Activated CD4-positive, CD25-positive, alpha-beta regulatory T cell treated with anti-CD3 and anti-CD28 coated beads, Interleukin-2, amount 50 U/mL, for 72 hours (primary cell): Measurements from ENCODE around the gene BLOC1S4.
"Not testable (repeated sequence)": the region's sequence is repeated elsewhere in the genome, so short reads cannot be mapped to it uniquely, and the experiment has no call there.

Source experiments
- DNase-seq: peaks from one replicate; pipeline ENCODE4 v3.0.0; 2021

The BLOC1S4 gene

DNA sequence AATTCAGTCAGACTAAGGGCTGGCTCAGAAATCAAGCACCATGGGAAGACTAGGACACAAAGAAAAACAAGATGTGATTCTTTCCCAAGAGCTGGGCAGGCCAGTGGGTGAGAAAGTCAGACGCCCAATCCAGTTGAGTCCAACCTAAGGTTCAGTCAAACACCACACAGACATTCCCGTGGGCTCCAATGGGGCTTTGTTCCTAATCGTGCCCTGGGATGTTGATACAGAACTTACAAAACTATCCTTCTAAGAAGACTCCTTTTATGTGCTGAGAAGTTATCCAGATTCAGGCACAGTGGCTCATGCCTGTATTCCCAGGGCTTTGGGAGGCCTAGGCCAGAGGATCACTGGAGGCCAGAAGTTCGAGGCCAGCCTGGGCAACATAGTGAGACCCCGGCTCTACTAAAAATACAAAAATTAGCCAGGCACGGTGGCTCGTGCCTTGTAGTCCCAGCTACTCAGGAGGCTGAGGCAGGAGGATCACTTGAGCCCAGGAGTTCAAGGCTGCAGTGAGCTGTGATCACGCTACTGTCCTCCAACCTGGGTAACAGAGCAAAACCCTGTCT, 3.7 kb downstream of the BLOC1S4 start:
- no peak for DNase-seq

DNA sequence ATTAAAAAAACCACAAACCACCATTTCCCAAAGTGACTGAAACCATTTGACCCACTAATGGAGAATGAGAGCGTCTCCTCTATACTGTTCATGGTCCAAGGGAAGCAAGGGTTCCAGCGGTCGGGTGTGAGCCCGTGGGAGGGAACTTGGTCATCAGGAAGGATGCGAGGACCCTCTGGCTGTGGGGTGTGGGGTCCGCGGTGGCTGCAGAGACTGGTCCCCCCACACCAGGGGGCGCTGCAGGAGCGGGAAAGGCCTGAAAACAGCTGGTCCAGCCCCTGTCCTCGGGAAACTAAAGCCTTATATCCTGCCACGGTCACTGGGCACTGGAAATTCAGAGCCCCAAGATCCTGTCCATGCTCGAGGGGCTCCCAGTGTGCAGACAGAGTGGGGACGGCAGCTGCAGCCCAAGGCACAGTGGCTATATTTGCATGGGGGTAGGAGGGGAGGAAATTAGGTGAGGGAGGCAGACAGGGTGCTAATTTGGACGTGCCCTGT, 4.3 kb downstream of the BLOC1S4 start:
- peak; percentile 86 for DNase-seq

DNA sequence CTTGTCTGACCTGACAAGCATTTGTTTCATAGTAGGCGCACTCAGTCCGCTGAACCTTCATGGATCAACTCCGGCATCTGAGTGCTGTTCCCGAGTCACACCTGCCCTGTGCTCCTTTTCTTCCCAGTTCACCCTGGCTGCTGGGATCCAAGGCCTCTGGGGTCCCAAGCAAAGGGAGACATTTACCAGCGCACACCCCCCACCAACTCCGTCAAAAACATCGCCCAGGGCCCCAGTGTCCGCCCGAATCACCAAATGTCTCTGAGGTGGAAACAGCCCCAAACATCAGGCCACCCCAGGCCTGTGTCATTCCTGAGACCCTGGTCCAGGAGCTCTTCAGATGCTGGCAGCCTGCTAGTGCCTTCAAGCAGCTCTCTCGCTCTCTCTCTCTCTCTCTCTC, 5.1 kb downstream of the BLOC1S4 start:
- no peak for DNase-seq

DNA sequence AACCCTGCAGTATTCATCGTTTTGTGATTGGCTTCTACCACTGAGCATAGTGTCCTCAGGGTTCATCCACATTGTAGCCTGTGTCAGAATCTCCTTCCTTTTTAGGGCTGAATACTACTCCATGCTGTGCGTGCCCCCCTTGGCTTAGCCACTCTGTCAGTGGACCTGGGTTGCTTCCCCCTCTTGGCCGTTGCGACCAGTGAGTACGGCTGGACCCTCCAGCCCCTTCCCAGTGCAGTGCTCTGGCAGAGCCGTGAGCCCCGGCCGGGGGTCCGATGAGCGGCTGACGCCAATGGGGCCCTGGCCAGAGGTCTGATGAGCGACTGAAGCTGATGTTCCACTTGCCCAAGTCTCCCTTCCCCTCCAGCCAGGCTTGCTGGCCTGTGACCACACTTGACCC, 6.9 kb downstream of the BLOC1S4 start:
- DNase-seq = no peak

DNA sequence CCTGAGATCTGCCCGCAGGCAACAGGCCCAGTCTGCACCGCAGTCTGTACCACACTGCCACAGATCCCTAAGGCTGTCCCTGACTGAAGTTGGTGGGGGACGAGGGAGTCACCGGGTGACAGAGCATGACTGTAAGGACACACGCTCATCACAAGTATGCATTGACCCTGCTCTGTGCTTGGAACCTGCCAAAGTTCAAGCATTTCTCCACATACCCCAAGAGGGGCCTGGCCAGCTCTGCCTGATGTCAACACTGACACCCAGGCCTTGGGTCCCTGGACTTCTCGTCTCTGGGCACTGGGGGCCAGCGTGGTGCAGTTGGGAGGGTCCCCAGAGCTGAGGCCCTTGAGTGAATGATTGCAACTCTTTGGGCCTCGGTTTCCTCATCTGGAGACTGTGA, 7.9 kb downstream of the BLOC1S4 start:
- no peak for DNase-seq

DNA sequence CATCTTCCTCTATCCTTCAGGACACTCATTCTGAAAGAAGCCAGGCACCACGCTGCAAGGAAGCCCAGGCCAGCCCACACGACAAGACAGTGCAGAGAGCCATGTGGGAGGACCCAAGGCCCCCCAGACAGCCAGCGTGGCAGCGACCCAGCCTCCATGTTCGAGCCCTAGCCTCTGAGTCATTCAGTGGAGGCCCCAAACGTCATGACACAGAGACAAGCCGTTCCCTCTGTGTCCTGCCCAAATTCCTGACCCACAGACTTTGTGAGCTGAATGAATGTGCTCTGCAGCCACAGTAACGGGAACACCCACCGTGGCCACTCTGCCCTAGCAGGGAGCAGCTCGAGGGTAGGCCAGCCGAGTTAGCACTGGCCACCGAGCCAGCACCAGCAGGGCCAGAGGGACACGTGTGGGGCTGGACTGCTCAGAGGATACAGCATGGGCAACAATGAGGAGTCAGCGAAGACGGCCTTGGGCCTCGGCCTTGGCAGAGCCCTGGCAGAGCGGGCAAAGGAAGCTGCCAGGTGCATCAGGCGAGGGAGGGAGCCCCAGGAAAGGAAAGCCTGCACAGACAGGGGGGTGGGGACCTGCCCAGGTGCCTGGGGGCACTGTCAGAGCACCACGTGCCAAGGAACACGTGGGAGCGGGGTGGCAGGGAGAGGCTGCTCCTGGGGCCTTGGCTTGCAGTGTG, 8.6 kb downstream of the BLOC1S4 start:
- no peak for DNase-seq

DNA sequence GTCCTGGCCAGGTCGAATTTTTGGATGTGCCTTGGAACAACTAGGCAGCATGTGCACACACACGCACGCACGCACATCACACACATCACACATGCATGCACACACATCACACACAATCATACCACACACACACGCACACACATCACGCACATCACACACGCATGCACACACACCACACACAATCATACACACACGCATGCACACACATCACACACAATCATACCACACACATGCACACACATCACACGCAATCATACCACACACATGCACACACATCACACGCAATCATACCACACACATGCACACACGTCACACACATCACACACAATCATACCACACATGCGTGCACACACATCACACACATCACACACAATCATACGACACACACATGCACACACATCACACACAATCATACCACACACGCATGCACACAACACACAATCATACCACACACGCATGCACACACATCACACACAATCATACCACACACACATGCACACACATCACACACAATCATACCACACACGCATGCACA, 9.5 kb downstream of the BLOC1S4 start:
- DNase-seq = not testable (repeated sequence)

DNA sequence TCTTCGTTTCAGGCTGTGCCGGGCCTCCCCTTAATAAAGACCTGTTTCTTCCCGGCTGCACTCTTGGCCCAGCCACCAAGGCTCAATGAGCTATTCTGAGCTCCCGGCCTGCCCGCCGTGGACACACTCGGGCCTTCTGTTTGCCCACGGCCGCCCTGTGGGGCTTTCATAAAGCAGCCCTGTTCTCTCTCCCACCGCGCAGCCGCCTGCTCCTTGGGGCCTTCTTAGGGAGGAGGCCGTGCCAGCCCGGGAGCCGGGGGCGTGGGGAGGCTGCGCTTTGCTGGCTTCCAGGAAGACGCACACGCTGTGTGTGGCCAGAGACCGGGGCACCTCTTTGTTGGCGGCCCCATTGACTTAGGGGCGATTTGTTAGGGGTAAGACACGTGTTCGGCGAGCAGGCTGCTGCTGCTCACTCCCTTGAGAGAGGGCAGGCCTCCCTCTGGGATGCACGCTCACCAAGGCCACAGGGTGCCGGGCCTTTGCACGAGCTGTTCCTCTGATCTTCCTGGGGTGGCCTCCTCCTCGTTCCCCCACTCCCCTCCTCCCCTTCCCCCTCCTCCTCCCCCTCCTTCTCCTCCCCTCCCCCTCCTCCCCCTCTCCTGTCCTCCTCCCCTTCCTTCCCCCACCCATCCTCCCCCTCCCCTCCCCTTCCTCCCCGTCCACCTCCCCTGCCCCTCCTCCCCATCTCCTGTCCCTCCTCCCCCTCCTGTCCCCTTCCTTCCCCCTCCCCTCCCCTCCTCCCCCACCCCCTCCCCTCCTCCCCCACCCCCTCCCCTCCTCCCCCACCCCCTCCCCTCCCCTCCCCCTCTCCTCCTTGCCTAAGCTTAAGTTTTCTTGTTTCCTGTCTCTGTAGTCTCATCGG, 11.3 kb downstream of the BLOC1S4 start:
- DNase-seq = no peak

DNA sequence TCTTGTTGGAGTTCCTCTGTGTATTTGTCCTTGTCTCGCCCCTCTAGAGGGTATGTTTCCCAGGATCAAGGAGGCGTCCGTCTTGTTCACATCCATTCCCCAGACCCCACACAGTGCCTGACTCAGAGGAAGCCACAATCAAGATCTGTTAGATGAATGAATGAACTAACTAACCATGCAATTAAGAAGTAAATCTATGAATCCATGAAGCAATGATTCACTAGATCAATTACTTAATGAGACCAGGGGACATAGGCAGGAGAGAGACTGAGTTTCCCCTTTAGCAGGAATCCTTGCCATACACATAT, 11.9 kb downstream of the BLOC1S4 start:
- DNase-seq = no peak

DNA sequence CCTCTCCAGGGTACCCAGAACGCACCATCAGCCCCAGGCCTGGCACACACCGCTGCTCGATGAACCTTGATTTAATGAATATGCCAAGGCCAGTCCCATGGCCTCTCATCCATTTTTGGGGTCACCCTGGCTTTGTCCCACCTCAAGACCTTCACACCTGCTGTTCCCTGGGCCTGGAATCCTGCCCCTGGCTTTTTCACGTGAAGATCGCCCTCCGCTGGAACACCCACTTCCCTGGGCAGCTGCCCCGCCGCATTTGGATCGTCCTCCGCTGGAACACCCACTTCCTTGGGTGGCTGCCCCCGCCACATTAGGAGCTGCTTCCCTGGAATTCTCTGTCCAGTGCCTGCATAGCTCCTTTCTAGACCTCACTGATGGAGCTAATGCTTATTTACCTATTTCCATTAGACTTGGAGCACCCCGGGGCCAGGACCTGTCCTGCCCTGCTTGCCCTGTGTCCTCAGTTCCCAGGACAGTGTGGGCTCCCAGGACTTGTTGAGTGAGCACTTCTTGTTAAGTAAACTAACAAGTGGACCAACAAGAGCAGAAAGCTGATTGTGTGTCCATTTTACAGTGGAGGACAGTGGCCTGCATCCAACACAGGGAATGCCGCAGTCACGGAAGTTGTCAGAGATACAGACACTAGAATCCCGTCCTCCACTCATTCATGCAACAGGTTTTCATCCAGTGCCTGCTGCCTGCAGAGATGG, 12.5 kb downstream of the BLOC1S4 start:
- DNase-seq = no peak

DNA sequence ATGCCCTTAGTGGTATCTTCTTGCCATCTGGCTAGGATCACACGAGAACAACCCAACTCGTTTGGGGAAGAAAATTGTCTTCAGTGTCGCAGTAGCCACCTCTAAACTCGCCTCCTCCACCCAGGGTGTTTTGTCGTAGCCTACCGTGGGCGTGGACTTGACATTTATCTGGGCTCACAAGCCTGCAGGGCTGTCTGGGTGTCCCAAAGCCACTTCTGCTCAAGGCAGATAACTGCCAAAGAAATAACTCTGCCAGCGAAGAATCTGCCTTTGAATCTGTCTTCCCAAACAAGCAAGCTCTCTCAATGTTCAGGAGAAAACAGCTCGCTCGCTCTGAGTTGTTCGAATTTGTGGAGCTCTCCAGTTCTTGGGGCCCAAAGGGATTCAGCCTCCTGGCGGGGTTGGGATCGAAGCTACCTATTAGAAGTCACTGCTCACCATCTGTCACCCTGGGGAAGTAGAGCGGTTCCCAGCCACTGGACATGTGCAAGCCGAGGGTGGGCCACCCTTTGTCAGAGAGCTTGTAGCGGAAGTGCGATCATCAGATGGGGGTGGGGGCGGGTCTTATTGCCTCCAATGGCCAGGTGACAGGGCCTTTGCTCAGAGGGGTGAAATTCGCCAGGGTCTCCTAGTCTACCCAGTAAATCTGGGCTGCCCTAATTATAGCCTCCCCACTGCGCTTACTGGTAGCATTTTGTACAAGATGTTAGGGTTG, 14.8 kb downstream of the BLOC1S4 start:
- DNase-seq = no peak

DNA sequence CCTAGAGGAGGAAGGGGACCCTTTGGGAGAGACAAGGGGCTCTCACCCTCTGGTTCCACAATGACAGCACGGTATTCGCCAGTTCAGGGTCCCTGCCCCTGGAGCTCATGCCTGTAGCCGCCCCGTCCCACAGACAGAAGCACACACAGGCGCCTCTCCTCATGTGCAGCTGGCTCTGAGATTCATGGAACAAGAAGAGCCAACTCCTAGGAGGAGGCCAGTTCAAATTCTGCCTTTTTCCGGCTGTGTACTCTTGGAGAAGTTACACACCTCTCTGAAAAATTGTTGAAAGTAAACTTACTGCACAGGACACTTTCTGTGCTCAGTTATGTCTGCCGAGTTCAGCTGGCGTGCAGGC, 15.3 kb downstream of the BLOC1S4 start:
- DNase-seq = no peak

DNA sequence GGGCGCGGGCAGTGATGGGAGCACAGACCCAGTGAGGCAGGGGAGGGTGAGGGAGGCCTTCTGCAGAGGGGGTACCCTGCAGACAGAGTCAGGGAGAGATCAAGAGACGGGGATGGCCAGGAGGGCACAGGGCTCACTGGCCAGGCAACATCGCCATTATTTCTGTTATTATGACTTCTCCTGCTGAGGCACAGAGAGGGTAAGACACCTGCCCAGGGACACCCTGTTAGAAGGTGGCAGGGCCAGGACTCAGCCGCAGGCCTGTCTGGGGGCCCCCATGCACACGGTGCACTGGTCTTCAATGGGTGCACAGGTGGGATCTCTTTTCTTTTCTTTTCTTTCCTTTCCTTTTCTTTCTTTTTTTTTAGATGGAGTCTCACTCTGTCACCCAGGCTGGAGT, 15.8 kb downstream of the BLOC1S4 start:
- DNase-seq = no peak

DNA sequence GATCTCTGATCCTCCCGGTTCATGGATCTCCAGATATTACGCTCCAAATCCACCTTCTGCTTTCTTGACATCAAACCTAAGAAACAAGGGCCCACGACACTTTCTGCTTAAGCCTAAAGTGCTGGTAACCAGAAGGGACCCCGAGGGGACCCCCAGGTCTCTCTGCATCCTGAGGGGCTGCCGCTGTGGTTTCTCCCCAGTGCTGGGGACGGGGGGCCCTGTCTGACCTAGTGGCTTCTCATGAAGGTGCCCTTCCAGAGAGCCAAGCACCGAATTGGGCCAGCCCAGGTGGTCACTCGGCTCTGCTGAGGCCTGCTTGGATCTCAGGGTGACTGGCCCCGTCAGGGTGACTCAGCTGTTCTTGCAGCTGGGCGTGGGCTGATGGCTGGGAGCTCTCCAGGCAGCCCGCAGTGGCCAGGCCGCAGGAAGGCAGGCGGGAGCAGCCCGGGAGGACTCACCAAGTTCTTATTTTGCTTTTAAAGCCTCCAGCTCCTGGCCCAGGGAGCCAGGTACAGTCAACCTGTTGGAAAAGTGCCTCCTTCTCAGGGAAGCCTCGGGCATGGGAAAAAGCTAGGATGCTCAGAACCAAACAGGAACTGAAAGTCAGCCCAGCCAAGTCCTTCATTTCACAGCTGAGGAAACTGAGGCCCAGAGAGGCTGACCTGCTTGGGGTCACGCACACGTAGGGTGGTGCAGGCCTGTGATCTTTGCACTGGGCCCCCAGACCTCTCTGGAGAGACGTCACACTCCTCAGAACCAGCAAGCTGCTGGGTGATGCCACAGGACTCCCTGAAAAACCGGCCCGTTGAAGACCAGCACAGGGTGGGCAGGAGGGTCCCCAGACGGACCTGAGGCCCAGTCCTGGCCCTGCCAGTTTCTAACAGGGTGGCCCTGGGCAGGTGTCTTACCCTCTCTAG, 16.7 kb downstream of the BLOC1S4 start:
- DNase-seq = no peak

DNA sequence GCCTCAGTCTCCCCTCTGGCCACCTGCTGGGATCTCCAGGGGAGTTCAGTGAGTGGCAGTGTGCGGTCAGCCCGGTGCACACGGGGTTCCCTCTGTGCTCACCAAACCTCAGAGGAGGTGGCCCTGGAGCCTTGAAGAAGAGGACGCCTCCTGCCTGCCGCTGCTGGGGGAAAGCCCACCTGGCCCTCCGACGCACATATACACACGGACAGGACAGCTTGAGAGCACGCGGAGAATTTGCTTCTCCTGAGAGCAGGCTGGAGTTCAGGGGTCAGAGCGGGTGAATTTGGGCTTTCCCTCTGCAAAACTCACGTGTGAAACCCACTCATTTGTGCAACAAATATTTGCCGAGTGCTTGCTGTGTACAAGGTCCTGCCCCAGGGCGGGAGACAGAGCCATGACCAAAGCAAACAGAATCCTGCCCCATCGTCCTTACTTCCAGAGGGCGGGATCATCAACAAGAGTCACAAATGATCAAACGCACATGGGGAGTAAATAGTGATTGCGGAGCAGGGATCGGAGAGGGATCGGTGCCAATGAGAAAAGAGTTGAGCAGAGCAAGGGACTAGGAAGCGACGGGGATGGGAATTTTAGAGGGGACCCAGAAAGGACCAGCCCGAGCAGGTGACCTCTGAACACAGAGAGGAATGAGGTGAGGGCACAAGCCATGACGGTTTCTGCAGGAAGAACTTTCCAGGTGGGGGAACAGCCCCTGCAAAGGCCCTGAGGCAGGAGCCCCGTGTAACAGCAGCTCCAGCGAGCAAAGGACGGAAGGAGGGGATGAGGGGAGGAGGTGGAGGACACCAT, 17.6 kb downstream of the BLOC1S4 start:
- no peak for DNase-seq

DNA sequence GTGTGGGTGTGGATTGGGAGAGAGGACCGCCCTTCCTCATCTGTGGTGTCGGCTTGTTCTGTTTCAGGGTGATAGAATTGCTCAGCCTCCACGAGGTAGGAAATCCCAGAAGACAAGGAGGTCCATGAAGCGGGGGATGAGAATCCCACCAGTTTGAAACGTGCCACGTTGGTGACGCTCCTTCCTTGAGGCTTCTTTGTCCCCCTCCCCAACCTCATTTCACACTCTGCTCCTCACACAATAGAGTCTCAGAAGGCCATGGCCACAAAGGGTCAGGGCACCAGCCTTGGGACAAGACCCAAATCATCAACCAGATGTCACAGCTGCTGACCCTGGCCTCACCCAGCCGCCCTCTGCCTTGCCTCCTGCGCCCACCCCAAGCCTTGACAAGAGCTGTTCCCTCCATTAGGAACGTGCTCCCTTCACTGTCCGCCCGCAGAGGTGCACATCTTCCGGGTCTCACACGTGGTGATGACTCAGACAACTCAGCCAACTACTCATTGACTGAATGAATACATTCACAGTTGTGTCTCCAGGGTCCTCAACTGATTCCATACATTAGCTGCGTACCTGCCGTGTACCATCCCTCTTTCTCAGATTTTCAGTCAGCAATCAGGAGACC, 18.3 kb downstream of the BLOC1S4 start:
- no peak for DNase-seq

DNA sequence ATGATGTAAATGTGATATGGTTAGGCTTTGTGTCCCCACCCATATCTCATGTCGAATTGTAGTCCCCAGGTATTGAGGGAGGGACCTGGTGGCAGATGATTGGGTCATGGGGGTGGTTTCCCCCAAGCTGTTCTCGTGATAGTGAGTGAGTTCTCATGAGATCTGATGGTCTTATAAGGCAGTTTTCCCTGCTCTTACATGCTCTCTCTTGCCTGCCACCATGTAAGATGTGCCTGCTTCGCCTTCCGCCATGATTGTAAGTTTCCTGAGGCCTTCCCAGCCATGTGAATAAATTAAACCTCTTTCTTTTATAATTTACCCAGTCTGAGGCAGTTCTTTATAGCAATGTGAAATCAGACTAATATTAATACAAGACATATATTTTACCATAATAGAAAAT, 23.9 kb downstream of the BLOC1S4 start:
- no peak for DNase-seq

DNA sequence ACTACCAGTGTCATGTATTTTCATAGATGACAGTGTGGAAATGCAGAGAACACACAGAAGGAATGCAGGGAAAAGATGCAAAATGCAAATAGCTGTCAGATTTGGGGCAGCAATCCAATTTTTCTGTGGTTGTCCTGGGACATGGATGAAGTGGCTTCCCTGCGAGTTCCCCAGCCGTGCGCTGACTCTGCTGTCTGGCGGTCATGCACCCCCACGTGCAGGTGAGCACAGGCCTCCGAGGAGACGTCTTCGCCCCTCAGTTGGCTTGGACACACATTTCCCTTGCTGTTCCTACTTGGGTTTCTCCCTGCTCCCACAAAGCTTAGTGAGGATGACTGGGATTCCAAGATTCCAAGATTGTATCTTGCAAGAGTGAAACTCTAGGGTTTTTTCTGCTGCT, 24.4 kb downstream of the BLOC1S4 start:
- DNase-seq = no peak

DNA sequence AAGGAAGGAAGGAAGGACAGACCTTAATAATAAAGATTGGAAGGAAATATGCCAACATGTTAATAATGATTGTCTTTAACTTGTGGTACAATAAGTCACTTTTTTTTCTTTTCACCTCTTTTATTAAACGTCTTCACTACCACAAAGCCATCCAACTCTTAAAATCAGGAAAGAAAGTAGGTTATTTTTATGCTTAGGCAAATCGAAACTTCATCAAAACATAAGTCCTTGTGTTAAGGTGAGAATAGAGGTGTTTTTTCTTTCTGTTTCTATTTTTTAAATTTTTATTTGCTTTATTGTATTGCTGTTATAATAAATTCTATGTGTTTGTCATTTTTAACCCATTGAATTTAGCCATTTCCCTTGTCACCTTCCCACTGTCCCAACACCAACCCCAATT, 26.5 kb downstream of the BLOC1S4 start:
- no peak for DNase-seq

DNA sequence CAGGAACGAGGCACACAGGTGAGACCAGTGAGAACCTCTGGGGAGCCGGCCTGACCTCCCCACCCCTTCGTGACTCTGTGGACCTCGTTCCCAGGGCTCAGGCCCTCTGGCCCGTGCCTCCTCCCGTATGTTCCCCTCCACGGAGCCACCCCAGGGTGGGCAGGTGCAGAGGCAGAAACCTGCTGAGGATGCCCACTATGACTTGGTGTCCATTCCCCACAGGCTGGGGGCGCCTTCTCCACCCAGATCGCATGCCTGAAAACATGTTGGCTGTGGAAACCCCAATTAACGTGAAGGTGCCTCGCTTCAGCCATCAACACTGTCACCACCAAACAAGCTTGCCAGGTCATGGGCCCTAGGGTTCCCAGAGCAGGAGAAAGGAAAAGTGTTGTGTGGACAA, 27.0 kb downstream of the BLOC1S4 start:
- no peak for DNase-seq
